NCI-H526 (cell line): ENCODE measurements around the gene SMPD4.
"Not testable (repeated sequence)": the region's sequence is repeated elsewhere in the genome, so short reads cannot be mapped to it uniquely, and the experiment has no call there.

Experiments
- DNase-seq, 2 experiments: peaks; one replicate each; lab custom pipeline; 2025; lab: John Stamatoyannopoulos, UW

SMPD4 gene

GRCh38 chr2:130187859-130188792, 6.7 kb upstream of the SMPD4 start:
- not testable (repeated sequence) for DNase-seq

DNA sequence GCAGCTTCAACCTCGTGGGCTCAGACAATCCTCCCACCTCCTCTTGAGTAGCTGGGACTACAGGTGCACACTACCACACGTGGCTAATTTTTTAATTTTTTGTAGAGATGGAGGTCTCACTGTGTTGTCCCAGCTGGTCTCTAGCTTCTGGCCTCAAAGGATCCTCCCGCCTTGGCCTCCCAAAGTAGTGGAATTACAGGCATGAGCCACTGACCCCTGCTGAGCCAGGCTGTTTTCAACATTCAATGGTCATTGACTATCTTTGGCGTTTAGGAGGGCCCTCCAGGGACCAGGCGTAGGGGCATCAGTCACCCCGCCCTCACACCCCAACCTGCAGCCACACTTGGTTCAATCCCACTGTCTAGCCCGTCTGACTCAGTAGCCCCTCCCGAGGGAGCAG, 5.9 kb upstream of the SMPD4 start:
- no peak for DNase-seq

DNA sequence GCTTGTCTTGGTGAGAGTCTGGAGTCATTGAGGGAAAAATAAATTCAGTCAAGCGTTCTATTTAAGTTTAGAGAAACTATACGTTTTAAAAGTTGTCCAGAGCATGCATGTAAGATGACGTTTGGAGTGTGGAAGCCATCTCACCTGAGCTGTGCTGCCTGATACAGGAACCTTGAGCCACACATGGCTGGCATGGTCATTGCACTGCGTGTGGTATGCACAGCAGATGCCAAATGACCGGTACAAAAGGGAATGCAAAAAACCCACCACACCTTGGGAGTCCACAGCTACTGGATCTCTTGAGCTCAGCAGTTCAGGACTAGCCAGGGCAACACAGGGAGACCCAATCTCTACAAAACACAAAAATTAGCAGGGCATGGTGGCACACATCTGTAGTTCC, 5.0 kb upstream of the SMPD4 start:
- no peak for DNase-seq

DNA sequence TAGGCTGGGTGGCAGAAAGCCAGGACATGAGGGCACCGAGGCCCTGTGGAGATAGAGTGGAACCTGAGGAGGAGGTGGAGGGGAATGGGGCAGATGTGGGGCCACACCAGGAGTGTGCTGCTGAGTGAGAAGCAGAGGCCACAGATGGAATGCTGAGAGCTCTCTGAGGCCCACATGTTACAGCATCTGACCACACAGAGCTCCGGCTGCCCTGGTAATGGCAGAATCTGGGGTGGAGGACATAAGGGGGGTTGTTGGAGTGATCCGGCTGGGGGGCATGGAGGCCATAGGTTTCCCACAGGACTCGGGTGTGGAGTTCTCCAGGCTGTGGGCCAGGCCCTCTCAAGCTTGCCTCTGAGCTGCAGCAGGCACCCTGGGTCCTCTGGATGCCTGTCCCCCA, 4.5 kb upstream of the SMPD4 start:
- no peak for DNase-seq

DNA sequence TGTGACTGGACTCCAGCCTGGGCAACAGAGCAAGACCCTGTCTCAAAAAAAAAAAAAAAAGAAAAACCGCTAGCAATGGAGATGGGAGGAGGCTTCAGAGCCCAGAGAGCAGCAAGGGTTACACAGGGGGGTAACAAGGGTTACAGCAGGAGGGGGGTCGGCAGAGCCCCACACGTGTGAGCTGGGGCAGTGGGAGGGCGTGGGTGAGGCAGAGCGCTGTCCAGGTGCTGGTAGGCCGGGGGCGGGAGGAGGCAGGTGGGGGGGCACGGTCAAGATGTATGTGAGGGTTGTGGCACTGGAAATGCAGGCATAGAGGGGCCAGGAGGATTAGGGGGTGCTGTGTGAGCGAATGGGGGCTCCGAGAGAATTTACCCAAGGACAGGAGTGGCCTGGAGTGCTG, 4.0 kb upstream of the SMPD4 start:
- no peak for DNase-seq

DNA sequence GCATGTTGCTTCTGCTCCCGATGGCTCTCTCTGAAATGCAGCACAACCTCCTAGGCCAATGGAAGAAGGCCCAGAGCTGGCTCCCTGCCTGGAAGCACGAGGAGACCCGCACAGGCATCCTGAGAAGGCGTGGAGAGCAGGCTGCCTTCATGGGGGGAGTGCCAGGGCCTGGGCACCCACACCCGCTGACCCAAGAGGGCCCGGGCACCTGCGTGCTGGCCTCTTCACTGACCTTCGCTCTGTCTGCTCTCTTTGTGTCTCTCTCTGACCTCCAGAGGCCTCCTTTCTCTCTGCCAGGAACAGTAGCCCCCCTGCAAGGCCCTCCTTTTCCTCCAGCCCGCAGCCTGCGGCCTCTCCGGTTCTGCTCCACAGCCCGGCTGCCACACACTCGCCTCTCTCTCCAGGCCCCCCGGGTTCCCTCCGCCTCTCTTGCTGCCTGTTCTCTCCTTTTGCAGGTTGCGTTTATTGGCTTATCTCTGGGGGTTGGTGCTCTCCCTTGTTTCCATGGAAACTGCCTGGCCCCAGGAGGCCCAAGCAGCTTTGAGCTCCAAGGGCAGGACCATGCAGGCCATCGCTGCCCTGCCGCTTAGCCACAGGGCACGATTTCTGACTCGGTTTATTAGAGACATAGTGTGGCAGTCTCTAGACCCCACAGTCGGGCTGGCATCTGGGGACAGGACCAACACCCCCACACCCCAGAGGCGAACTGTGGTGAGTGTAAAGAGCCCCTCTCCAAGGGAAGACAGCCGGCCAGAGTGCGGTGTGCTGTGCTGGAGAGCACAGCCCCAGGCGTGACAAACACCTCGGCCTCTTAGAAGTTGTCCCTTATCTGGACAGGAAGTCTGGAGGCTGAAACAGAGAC, 2.3 kb upstream of the SMPD4 start:
- peak in 1 of 2 experiments; percentile 18 for DNase-seq

DNA sequence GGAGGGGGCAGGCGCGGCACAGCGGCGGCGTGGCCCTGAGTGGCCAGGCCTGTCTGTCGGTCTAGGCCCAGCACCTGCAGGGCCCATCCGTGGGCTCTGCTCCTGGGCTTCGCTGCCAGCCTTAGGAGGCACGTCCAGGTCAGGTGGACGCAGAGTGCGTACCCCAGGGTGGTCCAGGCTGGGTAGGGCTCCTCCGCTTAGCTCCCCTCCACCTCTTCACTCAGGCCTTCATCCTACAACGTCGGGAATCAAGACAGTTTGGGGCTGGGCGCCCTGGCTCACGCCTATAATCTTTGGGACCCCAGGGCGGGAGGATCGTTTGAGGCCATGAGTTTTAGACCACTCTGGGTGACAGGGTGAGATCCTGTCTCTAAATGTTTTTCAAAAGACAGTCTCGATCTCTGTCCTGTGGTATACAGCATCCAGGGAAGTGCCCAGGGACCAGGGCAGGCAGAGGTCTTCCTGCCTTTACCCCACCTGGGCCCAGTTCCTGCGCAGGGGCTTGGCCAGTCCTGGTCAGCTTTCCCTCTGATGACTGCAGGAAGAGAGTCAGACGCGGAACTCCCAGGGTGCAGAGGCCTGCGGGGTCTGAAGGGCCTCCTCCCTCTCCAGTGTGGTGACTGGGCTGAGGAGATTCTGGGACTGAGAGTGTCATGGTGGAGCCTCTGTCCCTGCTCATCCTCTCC, 1.6 kb upstream of the SMPD4 start:
- DNase-seq, result peak in 1 of 2 experiments; percentile 15

DNA sequence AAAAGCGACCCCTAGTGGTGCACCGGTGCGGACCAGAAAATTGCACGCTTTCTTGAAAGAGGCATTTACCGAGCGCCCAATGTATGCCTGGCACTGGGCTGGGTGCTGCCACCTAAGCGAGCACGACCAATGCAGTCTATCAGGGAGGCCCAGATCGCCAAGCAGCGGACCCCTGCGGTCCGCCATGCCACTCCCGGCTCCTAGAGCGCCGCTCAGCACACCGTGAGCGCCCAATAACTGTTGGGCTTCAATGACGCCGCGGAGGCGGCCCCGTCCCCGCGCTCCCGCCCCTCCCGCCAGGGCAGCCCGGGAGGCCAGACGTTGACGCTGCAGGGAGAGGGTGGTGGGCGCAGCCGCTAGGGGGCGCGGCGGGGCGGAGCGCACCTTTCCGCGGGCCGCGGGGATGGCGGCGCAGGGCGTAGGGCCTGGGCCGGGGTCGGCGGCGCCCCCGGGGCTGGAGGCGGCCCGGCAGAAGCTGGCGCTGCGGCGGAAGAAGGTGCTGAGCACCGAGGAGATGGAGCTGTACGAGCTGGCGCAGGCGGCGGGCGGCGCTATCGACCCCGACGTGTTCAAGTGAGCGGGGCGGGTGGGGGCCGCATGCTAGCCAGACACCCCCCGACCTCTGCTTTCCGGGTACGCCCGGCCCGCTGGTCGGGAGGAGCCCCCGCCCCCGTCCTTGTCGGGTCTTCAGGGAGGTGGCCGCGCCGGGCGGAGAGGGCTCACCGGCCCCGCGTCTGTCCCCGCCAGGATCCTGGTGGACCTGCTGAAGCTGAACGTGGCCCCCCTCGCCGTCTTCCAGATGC, 679 bp upstream of the SMPD4 start, which contains the start of gene MZT2B:
MZT2B (plus strand) TSS at position 383 of the 803 bp plus-strand sequence; CDS start at position 404, 21 bp downstream.
- DNase-seq, result peak; percentile 80 to 92

- not testable (repeated sequence) for DNase-seq
Observed at GRCh38 chr2:130180404-130181324, 738 bp downstream of the SMPD4 start.

DNA sequence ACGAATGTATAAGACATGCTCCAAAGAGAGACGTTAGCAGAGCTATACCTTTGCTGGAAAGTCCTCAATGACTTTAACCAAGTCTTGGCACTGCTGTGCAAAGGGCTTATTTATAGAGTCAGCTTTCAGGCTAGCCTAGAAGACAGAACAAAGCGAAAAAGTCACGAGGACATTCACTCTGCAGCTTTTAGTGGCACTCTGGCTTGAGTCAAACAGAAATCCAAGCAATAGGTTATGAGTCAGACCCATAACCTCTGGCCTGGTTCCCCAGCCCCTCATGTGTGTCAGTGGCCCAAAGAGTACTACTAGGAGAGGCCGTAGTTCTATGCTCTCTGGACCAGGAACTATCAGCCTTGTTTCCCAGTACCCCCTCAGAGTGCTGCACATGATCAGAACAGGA, 6.5 kb downstream of the SMPD4 start:
- not testable (repeated sequence) for DNase-seq

DNA sequence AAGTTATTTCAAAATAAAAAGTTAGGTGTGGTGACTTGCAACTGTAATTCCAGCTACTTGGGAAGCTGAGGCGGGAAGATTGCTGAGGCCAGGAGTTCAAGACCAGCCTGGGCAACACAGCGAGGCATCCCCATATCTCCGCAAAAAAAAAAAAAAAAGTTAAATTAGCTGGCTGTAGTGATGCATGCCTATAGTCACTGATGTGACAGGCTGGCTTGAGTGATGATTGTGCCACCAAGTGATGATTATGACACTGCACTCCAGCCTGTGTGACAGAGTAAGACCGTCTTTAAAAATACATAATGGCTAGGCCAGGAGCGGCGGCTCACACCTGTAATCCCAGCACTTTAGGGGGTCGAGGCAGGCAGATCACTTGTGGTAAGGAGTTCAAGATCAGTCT, 11.5 kb downstream of the SMPD4 start:
- DNase-seq, result no peak

- DNase-seq, result not testable (repeated sequence)
Observed at GRCh38 chr2:130169163-130169562, 12.2 kb downstream of the SMPD4 start.

DNA sequence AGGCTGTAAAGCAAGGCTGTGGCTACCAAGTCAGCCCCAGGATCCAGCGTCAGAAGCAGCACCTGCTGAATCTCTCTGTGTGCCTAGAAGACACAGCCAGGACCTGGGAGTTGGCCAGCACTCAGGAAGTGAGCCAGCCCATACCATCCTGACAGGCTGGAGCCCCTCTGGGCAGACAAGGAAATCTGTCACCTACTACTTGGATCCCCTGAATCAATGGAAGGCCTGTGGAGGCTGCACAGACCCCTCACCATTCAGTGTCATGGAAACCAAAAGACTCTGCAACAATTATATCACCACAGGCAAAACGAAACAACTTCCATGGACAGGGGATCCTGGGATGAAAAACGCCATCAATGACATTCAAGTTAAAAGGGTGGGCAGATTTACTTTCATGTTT, 14.8 kb downstream of the SMPD4 start:
- not testable (repeated sequence) for DNase-seq

- DNase-seq, result no peak
Observed at GRCh38 chr2:130165293-130166016, 15.9 kb downstream of the SMPD4 start.

DNA sequence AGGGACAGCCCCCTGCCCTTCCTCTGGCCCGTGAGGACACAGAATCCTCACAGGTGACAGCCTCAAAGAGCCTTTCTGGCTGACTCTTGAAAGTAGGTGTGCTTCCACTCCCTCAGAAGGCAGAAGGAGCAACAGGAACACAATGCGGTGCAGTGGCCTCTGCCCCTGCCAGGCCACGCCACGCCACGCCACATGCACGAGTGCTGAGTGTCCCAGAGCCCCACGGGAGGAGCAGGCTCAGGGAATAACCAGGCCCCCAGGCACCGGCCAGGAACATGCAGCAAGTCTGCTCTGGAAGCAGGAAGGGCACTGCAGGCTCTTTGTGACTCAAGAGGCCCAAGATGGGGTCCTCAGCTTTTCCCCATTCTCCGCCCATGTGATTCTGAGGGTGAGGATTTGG, 18.4 kb downstream of the SMPD4 start:
- DNase-seq, result no peak

DNA sequence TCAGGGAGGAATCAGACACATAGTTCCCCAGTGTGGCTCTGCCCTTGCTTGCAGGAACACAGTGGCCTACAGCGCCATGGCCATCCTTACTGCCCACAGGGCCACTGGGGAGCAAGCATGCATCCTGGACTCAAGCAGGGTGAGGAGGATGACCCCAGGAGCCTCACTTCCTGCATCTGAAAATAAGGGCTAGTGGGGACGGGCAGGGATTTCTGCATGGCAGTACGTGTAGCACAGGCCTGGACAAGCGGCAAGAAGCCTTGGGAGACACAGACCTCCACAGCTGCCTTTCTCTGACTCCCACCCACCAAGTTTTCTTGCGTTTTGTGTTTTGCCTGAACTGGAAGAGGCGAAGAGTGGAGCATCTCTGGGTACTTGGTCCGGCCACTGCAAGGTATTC, 18.9 kb downstream of the SMPD4 start:
- DNase-seq, result not testable (repeated sequence)

- not testable (repeated sequence) for DNase-seq
Observed at GRCh38 chr2:130160838-130161705, 20.3 kb downstream of the SMPD4 start.

GRCh38 chr2:130160131-130160530, 21.3 kb downstream of the SMPD4 start:
- no peak for DNase-seq
